ENCODE results near the gene RPL23. TPM values are rescaled to one million over a fixed set of nuclear protein-coding genes. Genes with fewer than 3 reads are reported as not detected.
A peak's percentile ranks its signal among the peaks of the same experiment; 100 is the strongest.

Gene RPL23
- polyA plus RNA-seq, 1 of the 3 experiments (the other 2 are of a cell fraction), result 2,658 TPM

DNA sequence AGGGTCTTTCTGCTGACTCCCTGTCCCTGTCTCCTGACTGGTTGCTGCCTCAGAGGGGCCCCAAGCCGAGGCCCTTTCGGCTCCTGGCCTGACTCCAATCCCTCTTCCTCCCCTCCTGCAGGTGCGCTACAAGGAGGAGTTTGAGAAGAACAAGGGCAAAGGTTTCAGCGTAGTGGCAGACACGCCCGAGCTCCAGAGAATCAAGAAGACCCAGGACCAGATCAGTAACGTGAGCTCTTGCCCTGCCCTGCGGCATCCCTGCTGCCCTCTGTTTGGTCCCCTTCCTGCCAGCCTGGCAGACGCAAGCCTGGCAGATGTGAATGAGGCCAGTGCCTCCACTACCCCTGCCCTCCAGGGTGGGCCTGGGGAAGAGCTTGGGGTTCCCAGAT lies 44.8 kb upstream of the RPL23 start:
- no peak for TF ChIP-seq NFIC (IDR thresholded peaks at IDR 0.05; ENCODE audit: borderline replicate concordance)
- TF ChIP-seq, protein P1, sequence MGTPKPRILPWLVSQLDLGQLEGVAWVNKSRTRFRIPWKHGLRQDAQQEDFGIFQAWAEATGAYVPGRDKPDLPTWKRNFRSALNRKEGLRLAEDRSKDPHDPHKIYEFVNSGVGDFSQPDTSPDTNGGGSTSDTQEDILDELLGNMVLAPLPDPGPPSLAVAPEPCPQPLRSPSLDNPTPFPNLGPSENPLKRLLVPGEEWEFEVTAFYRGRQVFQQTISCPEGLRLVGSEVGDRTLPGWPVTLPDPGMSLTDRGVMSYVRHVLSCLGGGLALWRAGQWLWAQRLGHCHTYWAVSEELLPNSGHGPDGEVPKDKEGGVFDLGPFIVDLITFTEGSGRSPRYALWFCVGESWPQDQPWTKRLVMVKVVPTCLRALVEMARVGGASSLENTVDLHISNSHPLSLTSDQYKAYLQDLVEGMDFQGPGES (IDR thresholded peaks at IDR 0.05; ENCODE audit: low read depth, low read length), result no peak
- 89% methylated on average over 8 of the region's 9 CpGs for WGBS (ENCODE audit: low lambda C conversion rate)
- Histone ChIP-seq H3K9me2 (no peaks in the 10 kb centered on the region), H3K4me3 (ENCODE audit: low read depth in 2 of 2, low read length in 1 of 2) (no peak overlapping the region), H3K27ac (ENCODE audit: low read depth in 2 of 2, low read length in 1 of 2) (peak overlapping the region in 1 of 2 experiments; percentile 27; a peak in 2 of 4 replicates), H3F3A (replicated peaks; ENCODE audit: insufficient read depth) (peaks cover 41% of the 10 kb centered on the region), H3K4me1 (ENCODE audit: control insufficient read depth in 1 of 2, insufficient read depth in 2 of 2, low read depth in 1 of 2, low read length in 1 of 2) (peaks cover 11 to 35% of the 10 kb centered on the region in 2 experiments; a peak in 1 of 4 replicates), H3K9me3 (no peaks in the 10 kb centered on the region), H3K27me3 (ENCODE audit: insufficient read depth) (no peaks in the 10 kb centered on the region), H3K79me2 (ENCODE audit: insufficient read depth) (peaks cover 76% of the 10 kb centered on the region), H2AFZ (ENCODE audit: low read depth) (no peak overlapping the region), H4K20me1 (ENCODE audit: insufficient read depth) (peaks cover 80% of the 10 kb centered on the region), H3K9ac (no peak overlapping the region), H3K36me3 (replicated peaks in 1 of 2; ENCODE audit: control insufficient read depth in 1 of 2, insufficient read depth in 2 of 2, low read length in 1 of 2) (peaks cover 33 to 38% of the 10 kb centered on the region in 2 experiments), H3K4me2 (no peak overlapping the region)
- no peak for DNase-seq
- ChIA-PET POLR2A (no interaction called here), CTCF (interaction anchor here (1.3 kb wide), 2 partner anchors 17 to 276 kb away, joined by 3 read pairs; no protein-coding TSS in a partner anchor)

DNA sequence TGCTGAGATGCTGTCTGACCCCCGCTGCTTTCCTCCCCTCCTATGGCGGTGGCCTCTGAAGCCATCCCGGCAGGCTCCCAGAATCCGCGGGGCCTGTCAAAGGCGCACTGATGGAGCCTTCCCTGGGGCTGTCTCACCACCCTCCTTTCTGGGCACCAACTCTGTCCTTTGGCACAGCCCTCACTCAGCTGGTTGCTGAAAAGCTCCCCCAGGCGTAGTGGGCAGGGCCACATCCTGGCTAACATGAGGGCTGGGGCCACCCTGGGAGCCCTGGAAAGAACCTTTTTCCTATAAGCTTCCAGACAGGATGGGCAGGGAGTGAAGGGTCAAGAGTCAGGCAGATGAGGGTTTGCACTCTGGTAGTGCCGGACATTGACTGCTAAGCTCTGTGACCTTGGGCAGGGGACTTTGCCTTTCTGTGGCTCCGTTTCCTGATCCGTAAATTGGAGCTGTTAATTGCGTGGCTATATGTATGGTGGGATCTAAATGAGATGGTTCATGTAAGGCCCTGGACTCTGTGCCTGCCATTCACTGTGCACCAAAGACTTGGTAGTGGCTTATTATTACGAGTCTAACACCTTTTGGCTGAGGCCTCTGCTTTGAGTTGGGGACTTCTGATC lies 44.3 kb upstream of the RPL23 start:
- Histone ChIP-seq H3K9ac (no peak overlapping the region), H3K36me3 (replicated peaks in 1 of 2; ENCODE audit: control insufficient read depth in 1 of 2, insufficient read depth in 2 of 2, low read length in 1 of 2) (peaks cover 36 to 38% of the 10 kb centered on the region in 2 experiments), H3K27ac (ENCODE audit: low read depth in 2 of 2, low read length in 1 of 2) (peak overlapping the region in 1 of 2 experiments; percentile 18; a peak in 1 of 4 replicates), H2AFZ (ENCODE audit: low read depth) (no peak overlapping the region), H3K4me2 (no peak overlapping the region), H3K9me3 (no peaks in the 10 kb centered on the region), H3F3A (replicated peaks; ENCODE audit: insufficient read depth) (peaks cover 41% of the 10 kb centered on the region), H3K4me1 (ENCODE audit: control insufficient read depth in 1 of 2, insufficient read depth in 2 of 2, low read depth in 1 of 2, low read length in 1 of 2) (peaks cover 11 to 39% of the 10 kb centered on the region in 2 experiments; a peak in 1 of 4 replicates), H3K9me2 (no peaks in the 10 kb centered on the region), H3K4me3 (ENCODE audit: low read depth in 2 of 2, low read length in 1 of 2) (no peak overlapping the region), H3K79me2 (ENCODE audit: insufficient read depth) (peaks cover 76% of the 10 kb centered on the region), H4K20me1 (ENCODE audit: insufficient read depth) (peaks cover 80% of the 10 kb centered on the region), H3K27me3 (ENCODE audit: insufficient read depth) (no peaks in the 10 kb centered on the region)
- DNase-seq, result no peak
- no peak for TF ChIP-seq GABPA (IDR thresholded peaks at IDR 0.05; ENCODE audit: low read depth)
- TF ChIP-seq, protein P1 (IDR thresholded peaks at IDR 0.05; ENCODE audit: low read depth, low read length), result no peak
- TF ChIP-seq, protein P2, sequence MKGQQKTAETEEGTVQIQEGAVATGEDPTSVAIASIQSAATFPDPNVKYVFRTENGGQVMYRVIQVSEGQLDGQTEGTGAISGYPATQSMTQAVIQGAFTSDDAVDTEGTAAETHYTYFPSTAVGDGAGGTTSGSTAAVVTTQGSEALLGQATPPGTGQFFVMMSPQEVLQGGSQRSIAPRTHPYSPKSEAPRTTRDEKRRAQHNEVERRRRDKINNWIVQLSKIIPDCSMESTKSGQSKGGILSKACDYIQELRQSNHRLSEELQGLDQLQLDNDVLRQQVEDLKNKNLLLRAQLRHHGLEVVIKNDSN (IDR thresholded peaks at IDR 0.05; ENCODE audit: borderline replicate concordance, low read depth), result no peak
- no peak for TF ChIP-seq MEF2A (IDR thresholded peaks at IDR 0.05; ENCODE audit: borderline replicate concordance, low read depth)
- no peak for TF ChIP-seq TEAD4 (IDR thresholded peaks at IDR 0.05; ENCODE audit: borderline replicate concordance, insufficient read depth)
- no peak for TF ChIP-seq NFIC (IDR thresholded peaks at IDR 0.05; ENCODE audit: borderline replicate concordance)
- no peak for TF ChIP-seq FOXM1 (IDR thresholded peaks at IDR 0.05; ENCODE audit: low read depth)
- no peak for TF ChIP-seq TCF12 (IDR thresholded peaks at IDR 0.05)
- no peak for TF ChIP-seq ELF1 (IDR thresholded peaks at IDR 0.05)
- TF ChIP-seq, protein P3, sequence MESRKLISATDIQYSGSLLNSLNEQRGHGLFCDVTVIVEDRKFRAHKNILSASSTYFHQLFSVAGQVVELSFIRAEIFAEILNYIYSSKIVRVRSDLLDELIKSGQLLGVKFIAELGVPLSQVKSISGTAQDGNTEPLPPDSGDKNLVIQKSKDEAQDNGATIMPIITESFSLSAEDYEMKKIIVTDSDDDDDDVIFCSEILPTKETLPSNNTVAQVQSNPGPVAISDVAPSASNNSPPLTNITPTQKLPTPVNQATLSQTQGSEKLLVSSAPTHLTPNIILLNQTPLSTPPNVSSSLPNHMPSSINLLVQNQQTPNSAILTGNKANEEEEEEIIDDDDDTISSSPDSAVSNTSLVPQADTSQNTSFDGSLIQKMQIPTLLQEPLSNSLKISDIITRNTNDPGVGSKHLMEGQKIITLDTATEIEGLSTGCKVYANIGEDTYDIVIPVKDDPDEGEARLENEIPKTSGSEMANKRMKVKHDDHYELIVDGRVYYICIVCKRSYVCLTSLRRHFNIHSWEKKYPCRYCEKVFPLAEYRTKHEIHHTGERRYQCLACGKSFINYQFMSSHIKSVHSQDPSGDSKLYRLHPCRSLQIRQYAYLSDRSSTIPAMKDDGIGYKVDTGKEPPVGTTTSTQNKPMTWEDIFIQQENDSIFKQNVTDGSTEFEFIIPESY (IDR thresholded peaks at IDR 0.05; ENCODE audit: borderline replicate concordance, low read depth), result no peak
- POLR2A ChIA-PET, result no interaction called here
- WGBS (ENCODE audit: low lambda C conversion rate), result 85% methylated on average over 8 of the region's 12 CpGs
- CTCF ChIA-PET, result interaction anchor here (0.7 to 1.3 kb wide), 3 partner anchors 17 to 277 kb away, joined by 3 read pairs; no protein-coding TSS in a partner anchor
